ENCODE measurements around the gene SPACA7. TPM values are rescaled to one million over a fixed set of nuclear protein-coding genes. Genes with fewer than 3 reads are reported as not detected.

Gene SPACA7
- total RNA-seq, 1 experiment from 2014 or later = not detected

DNA sequence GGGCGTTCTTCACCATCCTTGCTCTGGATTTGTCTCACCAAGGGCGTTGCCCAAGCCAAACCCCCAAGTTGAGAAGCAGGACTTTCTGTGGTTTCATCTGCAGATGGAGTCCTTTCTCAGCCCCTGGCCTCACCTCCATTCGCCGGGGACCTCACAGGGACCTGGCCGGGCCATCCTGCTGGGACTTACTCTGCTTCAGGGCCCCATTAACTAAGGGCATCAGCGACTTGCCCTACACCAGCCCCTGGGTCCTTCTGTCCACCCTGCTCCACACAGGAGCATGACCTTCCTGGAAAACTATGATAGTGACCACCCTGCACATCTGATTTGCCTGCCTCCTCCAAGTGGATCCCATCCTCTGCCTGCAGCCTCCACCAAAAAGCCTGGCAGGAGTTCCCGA lies 47.2 kb upstream of the SPACA7 start:
- H3K9ac ChIP-seq (ENCODE audit: low read length) = no peak overlapping the region
- TF ChIP-seq SP1 (IDR thresholded peaks at IDR 0.05; ENCODE audit: low read depth) = no peak
- no peak for TF ChIP-seq ELF1 (IDR thresholded peaks at IDR 0.05; ENCODE audit: borderline replicate concordance, low read depth)
- no peak for TF ChIP-seq CEBPB (IDR thresholded peaks at IDR 0.05; ENCODE audit: low read depth)
- TF ChIP-seq, protein P1, sequence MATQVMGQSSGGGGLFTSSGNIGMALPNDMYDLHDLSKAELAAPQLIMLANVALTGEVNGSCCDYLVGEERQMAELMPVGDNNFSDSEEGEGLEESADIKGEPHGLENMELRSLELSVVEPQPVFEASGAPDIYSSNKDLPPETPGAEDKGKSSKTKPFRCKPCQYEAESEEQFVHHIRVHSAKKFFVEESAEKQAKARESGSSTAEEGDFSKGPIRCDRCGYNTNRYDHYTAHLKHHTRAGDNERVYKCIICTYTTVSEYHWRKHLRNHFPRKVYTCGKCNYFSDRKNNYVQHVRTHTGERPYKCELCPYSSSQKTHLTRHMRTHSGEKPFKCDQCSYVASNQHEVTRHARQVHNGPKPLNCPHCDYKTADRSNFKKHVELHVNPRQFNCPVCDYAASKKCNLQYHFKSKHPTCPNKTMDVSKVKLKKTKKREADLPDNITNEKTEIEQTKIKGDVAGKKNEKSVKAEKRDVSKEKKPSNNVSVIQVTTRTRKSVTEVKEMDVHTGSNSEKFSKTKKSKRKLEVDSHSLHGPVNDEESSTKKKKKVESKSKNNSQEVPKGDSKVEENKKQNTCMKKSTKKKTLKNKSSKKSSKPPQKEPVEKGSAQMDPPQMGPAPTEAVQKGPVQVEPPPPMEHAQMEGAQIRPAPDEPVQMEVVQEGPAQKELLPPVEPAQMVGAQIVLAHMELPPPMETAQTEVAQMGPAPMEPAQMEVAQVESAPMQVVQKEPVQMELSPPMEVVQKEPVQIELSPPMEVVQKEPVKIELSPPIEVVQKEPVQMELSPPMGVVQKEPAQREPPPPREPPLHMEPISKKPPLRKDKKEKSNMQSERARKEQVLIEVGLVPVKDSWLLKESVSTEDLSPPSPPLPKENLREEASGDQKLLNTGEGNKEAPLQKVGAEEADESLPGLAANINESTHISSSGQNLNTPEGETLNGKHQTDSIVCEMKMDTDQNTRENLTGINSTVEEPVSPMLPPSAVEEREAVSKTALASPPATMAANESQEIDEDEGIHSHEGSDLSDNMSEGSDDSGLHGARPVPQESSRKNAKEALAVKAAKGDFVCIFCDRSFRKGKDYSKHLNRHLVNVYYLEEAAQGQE (IDR thresholded peaks at IDR 0.05; ENCODE audit: low read depth) = no peak
- TF ChIP-seq RAD21 (IDR thresholded peaks at IDR 0.05; ENCODE audit: low read depth) = no peak
- no peak for TF ChIP-seq CBX3 (IDR thresholded peaks at IDR 0.05; ENCODE audit: low read depth)
- no peak for TF ChIP-seq EZH2phosphoT487 (IDR thresholded peaks at IDR 0.05; ENCODE audit: borderline replicate concordance)
- no peak for TF ChIP-seq TCF7L2 (IDR thresholded peaks at IDR 0.05; ENCODE audit: borderline replicate concordance, extremely low read depth, insufficient read depth, insufficient read length)
- no peak for TF ChIP-seq JUND (IDR thresholded peaks at IDR 0.05)
- TF ChIP-seq POLR2AphosphoS5 (IDR thresholded peaks at IDR 0.05; ENCODE audit: low read depth, low read length) = no peak
- TF ChIP-seq ZNF274 (IDR thresholded peaks at IDR 0.05; ENCODE audit: low read depth, low read length) = no peak
- TF ChIP-seq SRF (IDR thresholded peaks at IDR 0.05; ENCODE audit: low read depth) = no peak
- ATAC-seq = no peak
- ChIA-PET POLR2A (no interaction called here), RAD21 (ENCODE audit: low non-redundant PET in 1 of 2, low total read pairs in 2 of 2, uncharacterized antibody in 2 of 2, unreplicated experiment in 2 of 2) (no interaction called here), CTCF (no interaction called here)
- H2AFZ ChIP-seq (ENCODE audit: low read depth, low read length, poor library complexity, severe bottlenecking) = no peak overlapping the region
- no peaks in the 10 kb centered on the region for H3K36me3 ChIP-seq (ENCODE audit: control insufficient read depth in 1 of 2, insufficient read depth in 2 of 2, low read length in 2 of 2)
- H3K9me2 ChIP-seq (ENCODE audit: insufficient read depth) = no peaks in the 10 kb centered on the region
- peaks cover 3% of the 10 kb centered on the region; the same call in 1 of the 2 replicates for H3K27me3 ChIP-seq (ENCODE audit: insufficient read depth, low read length)
- DNase-seq (ENCODE audit: low read depth, low spot score) = no peak
- no peak overlapping the region for H3K27ac ChIP-seq (ENCODE audit: low read depth, low read length)
- peaks cover 4 to 9% of the 10 kb centered on the region in 2 experiments; a peak in 3 of 4 replicates for H3K4me1 ChIP-seq (ENCODE audit: control insufficient read depth in 1 of 2, insufficient read depth in 2 of 2, low read length in 2 of 2)
- intact Hi-C loops (cut with micrococcal nuclease) = loop anchor here (10.0 kb wide), 1 partner anchor 54 kb away; no protein-coding TSS in a partner anchor
- no TSS peak for BruUV-seq (replicated peaks)
- no peak overlapping the region for H3K4me3 ChIP-seq (replicated peaks in 1 of 2; ENCODE audit: low read depth in 1 of 2, low read length in 2 of 2)
- H3K4me2 ChIP-seq (ENCODE audit: low read length) = no peak overlapping the region
- H3K9me3 ChIP-seq (ENCODE audit: control insufficient read depth in 1 of 2, insufficient read depth in 1 of 2, low read depth in 1 of 2, low read length in 2 of 2) = no peaks in the 10 kb centered on the region
- no peaks in the 10 kb centered on the region for H3K79me2 ChIP-seq (ENCODE audit: insufficient read depth, low read length)
- no peaks in the 10 kb centered on the region for H4K20me1 ChIP-seq (ENCODE audit: insufficient read depth)

Measured in HCT116 (cell line).